ENCODE data around the gene TMEM37.

Gene TMEM37

GRCh38 chr2:119484834-119485233 is 53.2 kb downstream of the TMEM37 start:
- intact Hi-C loops (cut with DNase I) = no loop called here
- DNase-seq = peak in 7 of 42 donors; percentile 1 to 26 (median 10)

- peak in 6 of 42 donors; percentile 4 to 30 (median 17) for DNase-seq
- intact Hi-C loops (cut with DNase I) = no loop called here
These were observed 53.9 kb downstream of the TMEM37 start for GRCh38 chr2:119485336-119486110.

GRCh38 chr2:119486196-119486827 is 54.7 kb downstream of the TMEM37 start:
- DNase-seq = peak in 6 of 42 donors; percentile 0 to 28 (median 16)
- intact Hi-C loops (cut with DNase I) = no loop called here

- DNase-seq = peak in 2 of 42 donors; percentile 3 to 12
- intact Hi-C loops (cut with DNase I) = no loop called here
These were observed 55.2 kb downstream of the TMEM37 start for GRCh38 chr2:119486886-119487285.

GRCh38 chr2:119487434-119488244 is 56.0 kb downstream of the TMEM37 start:
- DNase-seq = peak in 5 of 42 donors; percentile 0 to 32 (median 7)
- intact Hi-C loops (cut with DNase I) = no loop called here

Data from head of caudate nucleus (tissue), 42 donors.